Muscle of leg (tissue), 11 donors: ENCODE data around the gene PER2. TPM values are rescaled to one million over a fixed set of nuclear protein-coding genes. Genes with fewer than 3 reads are reported as not detected.

Experiments
- DNase-seq: peaks from one replicate; pipeline ENCODE4 v3.0.0; 2013
- H3K27ac ChIP-seq: one replicate; pipeline ENCODE4 v1.5.1; 2013; ENCODE audit warnings: mild to moderate bottlenecking, low read length, control low read depth
- H3K27me3 ChIP-seq: one replicate; pipeline ENCODE4 v1.6.1; 2013; ENCODE audit warnings: low read length; ENCODE audit not compliant: control insufficient read depth, insufficient read depth
- H3K36me3 ChIP-seq: one replicate; pipeline ENCODE4 v1.6.1; 2013; ENCODE audit warnings: low read length; ENCODE audit not compliant: control insufficient read depth, insufficient read depth
- H3K4me1 ChIP-seq: one replicate; pipeline ENCODE4 v1.6.1; 2013; ENCODE audit warnings: low read length; ENCODE audit not compliant: control insufficient read depth, insufficient read depth
- H3K4me3 ChIP-seq: one replicate; pipeline ENCODE4 v1.5.1; 2013; ENCODE audit warnings: low read length, control low read depth
- H3K9me3 ChIP-seq: replicated peaks from 2 replicates; pipeline ENCODE4 v1.6.1; 2013; ENCODE audit warnings: low read depth, low read length; ENCODE audit not compliant: control insufficient read depth
- WGBS: methylation state at CpG from one replicate; pipeline ENCODE4 v1.1.5; 2013; ENCODE audit warnings: missing lambda C conversion rate; ENCODE audit not compliant: insufficient coverage; 5-methylcytosine and 5-hydroxymethylcytosine counted together
- polyA plus RNA-seq, 8 donors: library from polyadenylated mRNA; unstranded; fragments of 120-200 nt; gene quantifications; one replicate each; pipeline versions ENCODE4 v1.2.1 to v1.2.3, GENCODE V29; 2013; ENCODE audit warnings: inconsistent platforms in 1 of 8, low replicate concordance in 1 of 8; ENCODE audit not compliant: insufficient read length in 8 of 8, insufficient read depth in 1 of 8
- total RNA-seq: library from RNA; stranded (reverse); fragments of 120-200 nt; gene quantifications from one replicate; pipeline ENCODE4 v1.2.4, GENCODE V29; 2013

PER2 gene
- total and polyA plus RNA-seq, 9 donors = 2.8 to 6.5 (median 4.2) TPM

GRCh38 chr2:238269741-238270140, 18.7 kb downstream of the PER2 start:
- H3K27ac ChIP-seq = no peak overlapping the region
- DNase-seq = no peak
- no peak overlapping the region for H3K4me3 ChIP-seq
- no peaks in the 10 kb centered on the region for H3K4me1 ChIP-seq
- no peaks in the 10 kb centered on the region for H3K9me3 ChIP-seq
- H3K36me3 ChIP-seq = peaks cover 67% of the 10 kb centered on the region
- WGBS = 90% methylated on average over 5 of the region's 6 CpGs
- no peaks in the 10 kb centered on the region for H3K27me3 ChIP-seq

GRCh38 chr2:238267884-238268680, 20.3 kb downstream of the PER2 start:
- WGBS = 91% methylated on average over 19 of the region's 20 CpGs
- H3K4me3 ChIP-seq = no peak overlapping the region
- no peak overlapping the region for H3K27ac ChIP-seq
- no peaks in the 10 kb centered on the region for H3K9me3 ChIP-seq
- peaks cover 63% of the 10 kb centered on the region for H3K36me3 ChIP-seq
- no peak for DNase-seq
- peaks cover 11% of the 10 kb centered on the region for H3K4me1 ChIP-seq
- H3K27me3 ChIP-seq = no peaks in the 10 kb centered on the region

DNA sequence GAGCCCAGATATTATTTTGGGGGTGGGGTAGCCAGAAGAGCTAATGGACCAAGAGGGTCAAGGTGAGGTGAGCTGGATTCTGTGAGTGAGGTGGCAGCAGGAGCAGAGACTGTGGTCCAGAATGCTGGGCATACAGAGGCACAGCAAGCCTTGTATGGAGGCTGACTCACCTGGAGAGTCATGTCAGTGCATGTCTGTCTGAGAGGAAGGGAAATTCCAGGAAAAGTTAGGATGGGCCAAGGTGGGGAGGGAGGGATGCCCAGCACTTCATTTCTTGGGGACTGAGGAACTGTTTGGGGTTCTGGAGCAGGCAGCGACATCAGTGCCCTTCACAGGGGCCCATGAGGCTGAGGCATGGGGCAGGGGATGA, 21.1 kb downstream of the PER2 start:
- DNase-seq = no peak
- 94% methylated on average over 1 of the region's 1 CpG for WGBS
- H3K9me3 ChIP-seq = no peaks in the 10 kb centered on the region
- H3K27ac ChIP-seq = no peak overlapping the region
- H3K36me3 ChIP-seq = peaks cover 62% of the 10 kb centered on the region
- H3K4me3 ChIP-seq = no peak overlapping the region
- peaks cover 16% of the 10 kb centered on the region for H3K4me1 ChIP-seq
- H3K27me3 ChIP-seq = no peaks in the 10 kb centered on the region

DNA sequence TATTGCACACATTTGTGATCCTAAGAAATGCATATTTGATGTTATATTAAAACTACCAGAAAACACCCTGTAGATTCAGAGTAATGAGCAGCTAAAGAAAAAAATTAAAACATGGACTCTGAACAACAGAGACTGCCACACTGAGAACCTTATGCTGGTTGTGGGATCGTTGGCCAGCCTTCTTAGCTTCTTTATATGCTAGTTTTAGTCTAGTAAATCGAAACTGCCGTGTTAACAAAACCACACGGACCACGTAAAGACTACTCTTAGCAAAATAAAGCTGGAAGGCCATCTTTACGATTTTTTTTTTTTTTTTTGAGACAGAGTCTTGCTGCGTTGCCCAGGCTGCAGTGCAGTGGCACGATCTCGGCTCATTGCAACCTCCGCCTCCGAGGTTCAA, 22.8 kb downstream of the PER2 start:
- Histone ChIP-seq H3K36me3 (peaks cover 58% of the 10 kb centered on the region), H3K4me3 (no peak overlapping the region), H3K27ac (no peak overlapping the region), H3K9me3 (no peaks in the 10 kb centered on the region), H3K4me1 (peaks cover 25% of the 10 kb centered on the region), H3K27me3 (no peaks in the 10 kb centered on the region)
- WGBS = 92% methylated on average over 6 of the region's 11 CpGs
- DNase-seq = no peak

DNA sequence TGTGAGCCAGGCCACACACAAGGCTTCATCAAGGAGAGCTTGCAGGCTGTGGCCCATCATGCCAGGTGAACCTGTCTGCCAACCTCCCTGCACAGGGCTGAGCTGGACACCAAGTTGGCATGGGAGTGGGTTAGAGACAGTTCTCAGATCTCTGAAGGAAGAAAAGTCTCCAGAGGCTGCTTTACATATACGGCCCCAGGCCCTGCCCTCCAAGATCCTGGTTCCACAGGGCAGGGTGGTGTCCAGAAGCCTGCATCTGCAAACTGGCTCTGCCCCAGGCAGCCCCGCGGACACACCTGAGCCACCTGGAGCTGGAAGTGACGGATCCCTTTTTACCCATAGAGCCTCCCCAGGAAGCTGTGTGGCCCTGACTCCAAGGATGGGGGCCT, 24.3 kb downstream of the PER2 start:
- Histone ChIP-seq H3K36me3 (peaks cover 56% of the 10 kb centered on the region), H3K9me3 (no peaks in the 10 kb centered on the region), H3K4me1 (peaks cover 29% of the 10 kb centered on the region), H3K27ac (peak overlapping the region; percentile 9), H3K27me3 (no peaks in the 10 kb centered on the region), H3K4me3 (no peak overlapping the region)
- DNase-seq = no peak
- WGBS = 57% methylated on average over 1 of the region's 4 CpGs

- Histone ChIP-seq H3K4me3 (no peak overlapping the region), H3K4me1 (peaks cover 29% of the 10 kb centered on the region), H3K36me3 (peaks cover 56% of the 10 kb centered on the region), H3K27me3 (no peaks in the 10 kb centered on the region), H3K27ac (peak overlapping the region; percentile 29), H3K9me3 (no peaks in the 10 kb centered on the region)
- peak; percentile 95 for DNase-seq
- WGBS = 21% methylated on average over 9 of the region's 13 CpGs
Observed at GRCh38 chr2:238263204-238264071, 25.0 kb downstream of the PER2 start.

GRCh38 chr2:238262496-238263122, 25.8 kb downstream of the PER2 start:
- DNase-seq = no peak
- H3K36me3 ChIP-seq = peaks cover 53% of the 10 kb centered on the region
- no peaks in the 10 kb centered on the region for H3K9me3 ChIP-seq
- H3K4me3 ChIP-seq = no peak overlapping the region
- 94% methylated on average over 11 of the region's 12 CpGs for WGBS
- peaks cover 29% of the 10 kb centered on the region for H3K4me1 ChIP-seq
- H3K27ac ChIP-seq = no peak overlapping the region
- H3K27me3 ChIP-seq = no peaks in the 10 kb centered on the region

GRCh38 chr2:238261718-238262375, 26.6 kb downstream of the PER2 start:
- H3K27me3 ChIP-seq = no peaks in the 10 kb centered on the region
- no peak overlapping the region for H3K4me3 ChIP-seq
- WGBS = 87% methylated on average over 15 of the region's 16 CpGs
- H3K4me1 ChIP-seq = peaks cover 34% of the 10 kb centered on the region
- H3K27ac ChIP-seq = no peak overlapping the region
- no peaks in the 10 kb centered on the region for H3K9me3 ChIP-seq
- DNase-seq = no peak
- peaks cover 49% of the 10 kb centered on the region for H3K36me3 ChIP-seq

GRCh38 chr2:238260883-238261282, 27.5 kb downstream of the PER2 start:
- WGBS = 54% methylated on average over 17 of the region's 18 CpGs
- Histone ChIP-seq H3K9me3 (no peaks in the 10 kb centered on the region), H3K27me3 (no peaks in the 10 kb centered on the region), H3K4me1 (peaks cover 43% of the 10 kb centered on the region), H3K4me3 (no peak overlapping the region), H3K27ac (no peak overlapping the region), H3K36me3 (peaks cover 58% of the 10 kb centered on the region)
- no peak for DNase-seq
